Gastroesophageal sphincter (tissue), 3 donors: ENCODE results near the gene MRPL20.

Experiments
- CTCF ChIP-seq, 4 experiments: fragments of 200-600 bp in 2 of 4; fragments of 450-650 bp in 2 of 4; sonication (generic) in 1 of 4; IDR thresholded peaks; one replicate each; pipeline ENCODE4 v1.5.1; 2017 to 2019; ENCODE audit warnings: antibody characterized with exemption in 4 of 4, mild to moderate bottlenecking in 2 of 4, moderate library complexity in 2 of 4
- EP300 ChIP-seq: sonication (generic); formaldehyde crosslinking; IDR thresholded peaks from one replicate; pipeline ENCODE4 v1.6.1; 2017; ENCODE audit warnings: antibody characterized with exemption, mild to moderate bottlenecking
- POLR2A ChIP-seq, 2 donors: fragments of 450-650 bp; IDR thresholded peaks; one replicate each; pipeline ENCODE4 v1.6.1; 2017; ENCODE audit warnings: antibody characterized with exemption in 2 of 2, mild to moderate bottlenecking in 2 of 2, moderate library complexity in 1 of 2
- POLR2AphosphoS5 ChIP-seq: sonication (generic); formaldehyde crosslinking; IDR thresholded peaks from one replicate; pipeline ENCODE4 v1.6.1; 2017; ENCODE audit warnings: antibody characterized with exemption

DNA sequence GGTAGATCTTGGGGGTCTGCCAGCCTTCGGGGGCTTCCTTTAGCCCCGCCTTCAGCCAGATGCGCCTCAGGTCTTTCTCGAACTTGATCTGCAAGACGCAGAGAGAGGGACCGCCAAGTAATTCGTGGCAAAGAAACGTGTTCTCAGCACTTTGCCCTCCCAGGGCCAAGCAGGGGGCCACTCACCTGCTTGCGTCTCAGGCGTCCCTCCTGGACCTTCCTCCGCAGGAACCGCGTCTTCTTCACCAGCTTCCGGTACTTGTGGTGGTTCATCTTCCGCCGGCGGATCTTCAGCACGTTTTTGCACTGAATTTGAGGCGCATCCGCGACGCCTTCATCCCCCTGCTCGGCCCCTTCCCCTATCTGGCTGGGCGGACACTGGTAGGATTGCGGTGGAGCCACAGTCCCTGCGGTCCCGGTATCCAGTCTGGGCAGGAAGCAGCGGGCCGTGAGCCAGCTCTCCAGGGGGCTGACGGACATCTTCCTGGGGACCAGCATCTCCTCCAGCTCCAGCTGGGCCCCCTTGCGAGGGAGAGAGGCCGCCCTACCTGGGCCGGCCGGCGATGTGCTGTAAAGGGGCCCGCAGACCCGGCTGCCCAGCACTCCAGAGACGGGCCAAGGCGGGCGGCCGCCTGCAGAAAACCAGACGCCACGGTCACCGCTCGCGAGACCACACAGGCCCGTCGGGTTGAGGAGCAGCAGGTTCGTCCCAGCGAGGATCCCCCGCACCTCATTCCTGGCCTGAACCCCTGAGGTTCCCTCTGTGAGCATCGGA lies 33.1 kb downstream of the MRPL20 start:
- no peak for TF ChIP-seq CTCF (IDR thresholded peaks at IDR 0.05)
- no peak for TF ChIP-seq EP300
- no peak for TF ChIP-seq POLR2A (IDR thresholded peaks at IDR 0.05)
- TF ChIP-seq POLR2AphosphoS5 = no peak
